PC-9 (cell line): ENCODE measurements around the gene SLC6A18. TPM values are rescaled to one million over a fixed set of nuclear protein-coding genes. Genes with fewer than 3 reads are reported as not detected.

ENCODE experiments used
- BruUV-seq: library from RNA; stranded (reverse); fragments of 400-500 nt; replicated peaks from 2 replicates; lab custom pipeline; 2021; lab: Mats Ljungman, UMichigan
- CTCF ChIA-PET: fragments of 300-600 bp; sonication (Branson Sonifier 250); formaldehyde crosslinking; loops from one replicate; lab custom pipeline; 2022; ENCODE audit warnings: antibody characterized with exemption; lab: Charles Lee
- POLR2A ChIA-PET: fragments of 300-600 bp; sonication (Branson Sonifier 250); formaldehyde crosslinking; loops from one replicate; lab custom pipeline; 2022; ENCODE audit warnings: antibody characterized with exemption; ENCODE audit not compliant: unreplicated experiment; lab: Charles Lee
- DNase-seq, 2 experiments: peaks; one replicate each; pipeline versions ENCODE4 v3.0.0 to v3.0.0-alpha.2; 2015 to 2022; ENCODE audit warnings: mixed read lengths in 1 of 2
- H2AFZ ChIP-seq: fragments of 200-600 bp; sonication (generic); 2 replicates; pipeline ENCODE4 v1.8.1; 2017; ENCODE audit warnings: antibody characterized with exemption
- H3F3A ChIP-seq: fragments of 200-600 bp; sonication (generic); 2 replicates; pipeline ENCODE4 v1.8.1; 2017; ENCODE audit warnings: antibody characterized with exemption, mild to moderate bottlenecking, low read depth; ENCODE audit not compliant: insufficient read depth
- H3K27ac ChIP-seq: fragments of 200-600 bp; sonication (generic); 2 replicates; pipeline ENCODE4 v1.6.1; 2016; ENCODE audit warnings: mixed run types
- H3K27me3 ChIP-seq: fragments of 200-600 bp; sonication (generic); 2 replicates; pipeline ENCODE4 v1.6.1; 2016; ENCODE audit warnings: low read depth, mixed run types; ENCODE audit not compliant: insufficient read depth
- H3K36me3 ChIP-seq: fragments of 200-600 bp; sonication (generic); 2 replicates; pipeline ENCODE4 v1.6.1; 2016; ENCODE audit warnings: low read depth, mixed run types
- H3K4me1 ChIP-seq: fragments of 200-600 bp; sonication (generic); replicated peaks from 2 replicates; pipeline ENCODE4 v1.6.1; 2016; ENCODE audit warnings: mixed run types; ENCODE audit not compliant: insufficient read depth
- H3K4me2 ChIP-seq: fragments of 200-600 bp; sonication (generic); 2 replicates; pipeline ENCODE4 v1.6.1; 2017; ENCODE audit warnings: mixed run types
- H3K4me3 ChIP-seq: fragments of 200-600 bp; sonication (generic); 2 replicates; pipeline ENCODE4 v1.6.1; 2016; ENCODE audit warnings: mixed run types
- H3K79me2 ChIP-seq: fragments of 200-600 bp; sonication (generic); 2 replicates; pipeline ENCODE4 v1.6.1; 2017; ENCODE audit warnings: low read depth, mixed run types
- H3K9me2 ChIP-seq: fragments of 200-600 bp; sonication (generic); 2 replicates; pipeline ENCODE4 v1.8.1; 2017; ENCODE audit warnings: mild to moderate bottlenecking; ENCODE audit not compliant: insufficient read depth
- H3K9me3 ChIP-seq: fragments of 200-600 bp; sonication (generic); 2 replicates; pipeline ENCODE4 v1.8.1; 2016; ENCODE audit warnings: low read depth; ENCODE audit not compliant: insufficient read depth
- H4K20me1 ChIP-seq: fragments of 200-600 bp; sonication (generic); 2 replicates; pipeline ENCODE4 v1.8.1; 2017; ENCODE audit not compliant: insufficient read depth
- CTCF ChIP-seq: fragments of 200-600 bp; sonication (generic); conservative IDR thresholded peaks from 2 replicates; pipeline ENCODE4 v1.6.1; 2017; ENCODE audit warnings: mixed run types, antibody characterized with exemption, mild to moderate bottlenecking, moderate library complexity
- EZH2 ChIP-seq: fragments of 200-600 bp; sonication (generic); IDR thresholded peaks from 2 replicates; pipeline ENCODE4 v1.8.0; 2017; ENCODE audit warnings: antibody characterized with exemption, low read depth
- intact Hi-C: fragments of 100-400 bp; cut with micrococcal nuclease; formaldehyde crosslinking; loops from one replicate; pipeline ENCODE4 v1.10.0; 2022; ENCODE audit not compliant: unreplicated experiment
- total RNA-seq: library from RNA; stranded (reverse); gene quantifications from 2 replicates; pipeline ENCODE4 v1.2.3, GENCODE V29; 2021

The SLC6A18 gene
- total RNA-seq, 1 experiment from 2014 or later = not detected

GRCh38 chr5:1208221-1208742, 16.9 kb upstream of the SLC6A18 start:
- intact Hi-C loops = loop anchor here (10.0 kb wide), 2 partner anchors 137 to 237 kb away; partner anchors contain the start of genes CLPTM1L and SLC6A3
- Histone ChIP-seq H3K27ac (no peak overlapping the region), H3K9me2 (no peaks in the 10 kb centered on the region), H3F3A (no peaks in the 10 kb centered on the region; the same call in 1 of the 2 replicates), H2AFZ (no peak overlapping the region), H3K9me3 (no peaks in the 10 kb centered on the region), H3K4me2 (no peak overlapping the region), H3K36me3 (no peaks in the 10 kb centered on the region), H4K20me1 (peaks cover 29% of the 10 kb centered on the region), H3K4me1 (no peaks in the 10 kb centered on the region), H3K27me3 (peaks cover 81% of the 10 kb centered on the region), H3K4me3 (no peak overlapping the region), H3K79me2 (no peaks in the 10 kb centered on the region)
- TF ChIP-seq CTCF (no peak), EZH2 (no peak)
- DNase-seq = no peak
- ChIA-PET POLR2A (interaction anchor here (0.6 kb wide), 1 partner anchor 147 kb away, joined by 3 read pairs; no protein-coding TSS in a partner anchor), CTCF (interaction anchor here (0.5 to 0.9 kb wide), 3 partner anchors 40 to 440 kb away, joined by 3 to 8 read pairs (median 6); no protein-coding TSS in a partner anchor)
- no TSS peak for BruUV-seq

- ChIA-PET POLR2A (interaction anchor here (0.6 kb wide), 1 partner anchor 146 kb away, joined by 3 read pairs; no protein-coding TSS in a partner anchor), CTCF (interaction anchor here (0.6 to 0.9 kb wide), 2 partner anchors 40 to 440 kb away, joined by 3 to 6 read pairs; no protein-coding TSS in a partner anchor)
- Histone ChIP-seq H3K9me3 (no peaks in the 10 kb centered on the region), H3K79me2 (no peaks in the 10 kb centered on the region), H3K4me1 (no peaks in the 10 kb centered on the region), H3K4me3 (no peak overlapping the region), H2AFZ (no peak overlapping the region), H3K9me2 (no peaks in the 10 kb centered on the region), H3K36me3 (no peaks in the 10 kb centered on the region), H4K20me1 (peaks cover 29% of the 10 kb centered on the region), H3K27me3 (peaks cover 77% of the 10 kb centered on the region), H3K4me2 (no peak overlapping the region), H3K27ac (no peak overlapping the region), H3F3A (no peaks in the 10 kb centered on the region; the same call in 1 of the 2 replicates)
- DNase-seq = peak in 1 of 2 experiments; percentile 41
- peak; percentile 50; the same call in 1 of the 2 replicates for TF ChIP-seq CTCF
- TF ChIP-seq EZH2 = no peak
- BruUV-seq = no TSS peak
- intact Hi-C loops = loop anchor here (10.0 kb wide), 2 partner anchors 136 to 236 kb away; partner anchors contain the start of genes CLPTM1L and SLC6A3
Measured at GRCh38 chr5:1208743-1209488, 16.3 kb upstream of the SLC6A18 start.

GRCh38 chr5:1209489-1209852, 15.7 kb upstream of the SLC6A18 start:
- H3K4me1 ChIP-seq = no peaks in the 10 kb centered on the region
- H3K36me3 ChIP-seq = no peaks in the 10 kb centered on the region
- no peaks in the 10 kb centered on the region for H3K9me2 ChIP-seq
- peaks cover 77% of the 10 kb centered on the region for H3K27me3 ChIP-seq
- H3K4me2 ChIP-seq = no peak overlapping the region
- H3K4me3 ChIP-seq = no peak overlapping the region
- TF ChIP-seq EZH2 = no peak
- no peak for TF ChIP-seq CTCF
- POLR2A ChIA-PET = no interaction called here
- H4K20me1 ChIP-seq = peaks cover 25% of the 10 kb centered on the region
- no peaks in the 10 kb centered on the region; the same call in 1 of the 2 replicates for H3F3A ChIP-seq
- CTCF ChIA-PET = no interaction called here
- no peak for DNase-seq
- no peaks in the 10 kb centered on the region for H3K79me2 ChIP-seq
- H3K9me3 ChIP-seq = no peaks in the 10 kb centered on the region
- H2AFZ ChIP-seq = no peak overlapping the region
- no TSS peak for BruUV-seq
- no peak overlapping the region for H3K27ac ChIP-seq
- intact Hi-C loops = loop anchor here (10.0 kb wide), 2 partner anchors 135 to 235 kb away; partner anchors contain the start of genes CLPTM1L and SLC6A3
